GM19395 (cell line): ENCODE results near the gene CCDC157.

Experiments used
- ATAC-seq: cut with Tn5 transposase; IDR thresholded peaks from one replicate; pipeline ENCODE4 v1.9.1; 2021; ENCODE audit warnings: mild to moderate bottlenecking, moderate library complexity; ENCODE audit not compliant: unreplicated experiment

CCDC157 gene

DNA sequence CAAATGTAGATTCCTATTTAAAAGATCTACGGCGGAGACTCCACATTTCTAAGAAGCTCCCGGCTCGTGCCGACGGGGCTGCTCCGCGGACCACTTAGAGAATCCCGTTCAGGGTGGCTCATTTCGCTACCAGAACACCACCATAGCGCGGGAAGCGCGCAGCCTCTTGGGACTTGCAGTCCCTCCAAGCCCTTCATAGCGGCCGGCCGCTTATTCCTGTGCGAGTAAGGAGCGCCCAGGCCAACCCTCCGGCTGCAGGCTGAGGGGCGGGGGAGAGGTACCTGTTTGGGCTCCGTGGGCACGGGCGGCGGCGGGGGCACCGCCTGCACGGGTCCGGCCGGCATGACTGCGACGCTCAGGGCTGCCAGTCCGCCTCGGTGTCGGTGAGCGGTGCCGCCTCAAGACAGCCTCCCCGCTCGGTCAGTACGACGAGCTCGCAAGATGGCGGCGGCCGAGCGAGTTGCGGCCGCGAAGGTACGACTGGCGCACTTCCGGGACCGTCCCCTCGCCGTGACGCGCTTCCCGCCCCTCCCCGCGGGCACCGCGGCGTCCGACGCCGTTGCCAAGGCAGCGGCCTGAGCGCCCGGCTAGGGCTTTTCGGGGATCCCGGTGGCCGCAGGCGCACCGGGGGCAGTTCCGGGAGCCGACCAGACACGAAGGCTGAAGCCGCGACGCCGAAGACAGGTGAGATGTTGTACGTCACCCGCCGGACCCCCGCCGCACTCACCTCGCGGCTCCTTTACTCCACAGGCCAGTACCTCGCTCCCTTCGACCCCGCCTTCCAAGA lies at the start of gene CCDC157, which contains the start of gene SF3A1:
TSS of gene CCDC157 (plus strand) at position 559 of the 787 bp plus-strand sequence. CDS start 8,994 bp downstream, outside the sequence.
TSS of gene SF3A1 (minus strand) at position 446 of the 787 bp plus-strand sequence. CDS start at position 344, 102 bp downstream.
- ATAC-seq = peak; percentile 90

DNA sequence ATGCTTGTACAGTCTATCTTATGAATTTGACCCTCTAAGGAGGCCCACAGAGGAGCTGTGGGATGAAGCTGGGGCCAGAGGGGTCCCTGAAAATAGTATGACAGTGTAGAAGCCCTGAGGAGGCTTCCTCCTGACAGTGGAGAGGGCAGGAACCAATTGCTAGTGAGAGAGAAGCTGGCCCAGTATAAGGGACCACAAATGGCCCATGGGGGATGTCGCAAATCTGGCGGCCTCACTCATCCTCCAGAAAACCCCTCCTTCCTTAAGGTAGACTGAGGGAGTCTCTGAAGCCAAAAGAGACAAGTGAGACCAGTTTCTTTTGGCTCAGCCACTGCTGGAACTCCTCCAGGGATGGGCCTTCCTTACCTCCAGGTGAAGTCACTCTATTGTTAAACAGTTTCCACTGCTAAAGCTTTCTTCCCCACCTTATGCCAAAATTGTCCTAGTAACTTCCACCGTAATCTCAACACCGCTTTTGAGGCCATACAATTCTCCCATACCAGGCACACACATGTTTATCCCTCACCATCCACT lies 49.7 kb upstream of the CCDC157 start:
- no peak for ATAC-seq

- ATAC-seq = no peak
Observed at GRCh38 chr22:30308093-30308492, 48.7 kb upstream of the CCDC157 start.

GRCh38 chr22:30308518-30309230 lies 48.1 kb upstream of the CCDC157 start:
- peak; percentile 45 for ATAC-seq

DNA sequence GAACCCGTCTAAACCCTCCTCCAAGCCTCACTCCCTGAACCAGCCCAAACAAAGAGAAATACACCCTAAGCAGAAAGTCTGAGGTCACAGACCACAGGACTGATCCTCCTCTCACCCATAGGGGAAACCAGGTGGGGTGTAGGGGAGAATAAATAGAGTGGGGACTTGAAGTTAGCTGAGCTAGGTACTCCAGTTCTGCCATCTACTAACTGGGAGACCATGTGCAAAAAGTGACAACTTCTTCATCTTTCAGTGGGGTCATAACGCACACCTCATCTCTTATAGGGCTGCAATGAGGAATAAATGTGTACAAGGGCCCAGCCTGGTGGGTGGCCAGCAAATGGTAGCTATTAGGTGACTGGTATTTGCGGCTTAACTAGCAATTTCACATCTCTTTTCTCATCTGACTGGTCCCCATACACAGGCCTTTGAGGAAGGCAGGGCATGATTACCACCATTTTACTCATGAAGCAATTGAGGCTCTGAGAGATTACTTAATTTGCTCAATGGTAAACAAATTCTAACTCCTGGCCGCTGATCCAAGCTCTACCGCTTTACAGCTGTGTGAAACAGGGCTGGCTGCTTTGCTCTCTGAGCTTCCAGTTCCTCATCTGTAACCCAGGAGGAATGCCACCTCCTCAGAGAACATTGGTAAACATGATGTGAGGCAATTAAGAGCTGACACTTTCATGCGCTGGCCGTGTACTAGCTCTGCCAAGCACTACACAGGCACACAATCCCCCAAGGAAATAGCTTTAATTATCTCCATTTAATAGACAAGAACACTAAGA lies 46.7 kb upstream of the CCDC157 start:
- peak; percentile 59 for ATAC-seq

DNA sequence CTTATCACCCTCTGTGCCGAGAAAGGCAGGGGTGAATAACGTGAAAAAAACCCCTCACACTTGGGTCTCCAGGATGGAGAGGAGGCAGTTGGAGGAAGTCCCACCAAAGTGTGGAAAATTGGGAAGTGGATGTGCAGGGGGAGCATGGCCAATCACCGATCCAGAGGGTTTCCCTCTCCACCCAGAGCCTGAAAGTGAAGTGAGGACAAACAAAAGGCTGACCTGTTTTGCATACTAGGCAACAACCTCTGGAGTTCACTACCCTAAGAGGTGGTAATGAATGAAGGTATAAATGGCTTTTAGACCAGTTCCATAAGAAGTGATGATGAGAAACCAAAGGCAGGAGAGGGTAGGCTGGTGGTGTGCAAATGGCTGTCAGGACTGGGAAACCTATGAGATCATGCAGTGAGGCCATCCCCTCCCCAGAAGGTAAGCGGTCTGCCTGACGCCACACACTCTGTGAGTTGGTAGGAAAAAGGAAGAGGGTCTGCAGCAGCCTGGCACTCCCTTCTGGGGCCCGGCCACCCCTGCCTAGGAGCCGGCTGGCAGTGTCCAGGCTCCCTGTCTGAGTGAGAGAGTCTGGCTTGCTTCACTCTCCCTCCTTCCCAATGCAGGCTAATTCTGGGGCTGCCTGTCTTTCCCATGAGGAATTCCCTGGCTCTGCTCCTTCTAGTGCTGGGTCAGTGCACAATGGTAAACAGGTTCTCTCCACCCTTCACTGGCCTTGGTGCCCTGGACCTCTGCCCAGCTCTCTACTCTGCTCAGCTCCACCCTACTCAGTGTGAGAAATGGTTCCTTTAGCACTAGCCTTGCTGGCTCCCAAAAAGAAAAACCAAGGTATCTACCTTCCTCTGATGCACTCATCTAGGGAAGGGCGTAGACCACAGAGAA lies 45.7 kb upstream of the CCDC157 start:
- no peak for ATAC-seq

GRCh38 chr22:30312053-30312452 lies 44.8 kb upstream of the CCDC157 start:
- no peak for ATAC-seq

DNA sequence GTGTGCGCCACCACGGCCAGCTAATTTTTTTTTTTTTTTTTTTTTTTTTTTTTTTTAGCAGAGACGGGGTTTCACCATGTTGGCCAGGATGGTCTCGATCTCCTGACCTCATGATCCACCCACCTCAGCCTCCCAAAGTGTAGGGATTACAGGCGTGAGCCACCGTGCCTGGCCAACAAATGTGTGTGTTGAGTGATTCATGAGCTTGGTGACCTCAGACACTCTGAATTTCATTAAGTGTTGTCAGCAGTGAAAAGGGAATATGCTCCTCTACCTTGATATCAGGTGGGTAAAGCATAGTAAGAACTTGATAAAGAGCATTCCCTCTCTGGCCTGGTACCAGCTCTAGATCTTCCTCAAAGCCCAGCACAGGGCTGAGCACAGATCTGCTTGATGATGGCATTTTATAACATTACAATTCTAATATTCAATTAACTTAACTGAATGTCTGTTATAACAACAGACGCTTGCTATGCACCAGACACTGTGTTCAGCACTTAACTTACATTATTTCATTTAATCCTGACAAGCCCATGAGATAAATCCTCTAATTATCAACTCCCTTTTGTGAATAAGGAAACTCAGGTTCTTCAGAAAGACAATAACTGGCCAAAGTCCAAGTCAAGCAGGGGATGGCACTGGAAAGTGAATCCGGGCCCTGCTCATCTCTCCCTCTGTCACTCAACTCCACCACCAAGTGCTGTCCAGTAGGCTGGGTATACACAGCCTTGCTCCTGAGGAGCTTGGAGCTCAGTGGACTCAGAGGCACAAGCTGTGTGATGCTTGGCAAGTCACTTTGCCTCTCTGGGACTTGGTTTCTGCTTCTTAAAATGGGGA lies 43.1 kb upstream of the CCDC157 start:
- ATAC-seq = no peak

DNA sequence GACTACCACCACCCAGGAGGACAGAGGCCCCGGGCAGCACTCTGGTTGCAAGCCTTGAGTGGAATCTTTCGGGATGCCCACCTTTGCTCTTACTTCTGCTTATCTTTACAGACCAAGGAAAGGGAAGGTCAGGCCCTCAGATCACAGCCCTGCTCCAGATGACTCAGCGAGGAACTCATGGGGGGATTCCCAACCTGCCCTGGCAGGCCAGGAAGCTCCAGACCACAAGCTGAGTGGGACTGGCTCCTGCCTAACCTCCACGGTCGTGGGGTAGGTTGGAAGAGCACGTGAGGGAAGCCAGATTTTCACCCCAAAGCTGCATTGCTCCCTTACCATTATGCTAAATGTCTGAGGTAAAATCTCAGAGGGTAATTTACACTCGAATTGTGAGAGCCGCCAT lies 41.9 kb upstream of the CCDC157 start:
- no peak for ATAC-seq

GRCh38 chr22:30315962-30316576 lies 40.7 kb upstream of the CCDC157 start:
- no peak for ATAC-seq

DNA sequence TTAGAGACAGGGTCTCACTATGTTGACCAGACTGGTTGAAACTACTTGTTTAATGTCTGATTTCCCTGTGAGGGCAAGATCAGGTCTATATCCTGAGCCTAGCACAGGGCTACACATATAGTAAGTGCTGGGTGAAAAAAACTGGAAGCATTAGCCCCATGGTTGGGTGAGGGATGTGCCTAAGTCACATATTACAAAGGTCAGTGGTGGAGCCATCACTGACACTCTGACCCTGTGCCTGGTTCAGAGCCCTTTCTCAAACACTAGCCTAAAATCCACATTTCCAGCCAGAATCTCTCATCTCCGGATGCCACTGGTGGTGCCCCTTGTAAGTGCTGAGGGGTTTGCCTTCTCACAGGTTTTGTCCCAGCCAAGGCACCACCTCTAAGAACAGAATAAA lies 39.0 kb upstream of the CCDC157 start:
- no peak for ATAC-seq

DNA sequence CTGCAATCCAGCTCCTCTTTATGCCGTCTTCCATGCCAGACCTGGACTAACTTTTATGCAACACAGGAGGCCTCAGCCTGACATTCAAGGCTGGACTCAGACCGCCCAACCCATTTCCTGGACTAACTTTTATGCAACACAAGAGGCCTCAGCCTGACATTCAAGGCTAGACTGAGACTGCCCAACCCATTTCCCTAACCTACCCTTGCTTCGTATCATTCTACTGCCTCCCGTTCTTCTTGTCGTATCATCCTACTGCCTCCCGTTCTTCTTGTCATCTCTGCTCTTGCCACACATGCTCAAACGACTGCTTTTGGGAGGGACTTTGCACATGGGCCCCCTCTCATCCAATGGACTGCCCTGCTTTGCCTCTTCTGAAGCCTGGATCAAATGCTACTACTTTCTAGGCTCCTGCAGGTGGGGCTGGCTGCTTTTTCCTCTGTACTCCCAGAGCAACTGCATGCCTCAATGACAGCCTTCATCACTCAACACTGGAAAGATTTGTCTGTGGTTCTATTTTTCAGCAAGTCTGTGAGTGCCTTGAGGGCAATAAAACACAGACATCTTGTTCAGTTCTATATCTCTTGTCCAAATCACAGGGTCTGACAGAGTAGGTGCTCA lies 37.9 kb upstream of the CCDC157 start:
- no peak for ATAC-seq

- no peak for ATAC-seq
Observed at GRCh38 chr22:30320021-30320556, 36.7 kb upstream of the CCDC157 start.

- ATAC-seq = no peak
Observed at GRCh38 chr22:30321461-30321860, 35.3 kb upstream of the CCDC157 start.

GRCh38 chr22:30323246-30323645 lies 33.6 kb upstream of the CCDC157 start:
- ATAC-seq = no peak

DNA sequence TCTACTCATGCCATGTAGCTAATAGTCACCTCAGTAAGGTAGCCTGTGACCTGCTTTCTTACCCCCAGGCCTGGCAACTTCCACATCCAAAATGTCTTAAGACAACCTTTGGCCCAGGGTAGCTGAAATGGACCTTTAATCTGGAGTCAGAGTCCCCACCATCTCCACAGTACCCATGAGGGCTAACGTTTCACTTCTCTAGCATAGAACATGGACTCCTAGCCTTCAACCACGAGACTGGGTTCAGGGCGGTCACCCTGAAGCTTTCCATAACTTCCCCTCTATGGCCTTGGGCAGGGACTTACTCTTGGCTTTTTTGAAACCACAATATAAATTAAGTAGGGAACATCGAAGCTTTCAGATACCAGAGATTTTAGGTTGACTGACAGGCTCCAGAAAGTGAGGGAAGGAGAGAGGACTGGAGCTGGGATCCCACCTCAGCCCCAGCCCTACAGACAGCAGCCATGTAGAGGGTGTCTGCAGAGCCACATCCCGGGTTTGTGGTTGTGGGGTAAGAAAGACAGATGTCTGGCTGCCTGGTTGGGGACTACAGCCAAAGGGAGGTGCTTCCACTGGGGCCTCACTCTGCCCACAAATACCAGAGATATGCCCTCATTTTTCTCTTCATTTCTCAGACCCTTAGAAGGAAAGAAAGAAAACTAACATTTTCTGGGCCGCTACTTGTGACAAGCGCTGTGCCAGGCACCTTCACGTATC lies 32.6 kb upstream of the CCDC157 start:
- ATAC-seq = no peak

DNA sequence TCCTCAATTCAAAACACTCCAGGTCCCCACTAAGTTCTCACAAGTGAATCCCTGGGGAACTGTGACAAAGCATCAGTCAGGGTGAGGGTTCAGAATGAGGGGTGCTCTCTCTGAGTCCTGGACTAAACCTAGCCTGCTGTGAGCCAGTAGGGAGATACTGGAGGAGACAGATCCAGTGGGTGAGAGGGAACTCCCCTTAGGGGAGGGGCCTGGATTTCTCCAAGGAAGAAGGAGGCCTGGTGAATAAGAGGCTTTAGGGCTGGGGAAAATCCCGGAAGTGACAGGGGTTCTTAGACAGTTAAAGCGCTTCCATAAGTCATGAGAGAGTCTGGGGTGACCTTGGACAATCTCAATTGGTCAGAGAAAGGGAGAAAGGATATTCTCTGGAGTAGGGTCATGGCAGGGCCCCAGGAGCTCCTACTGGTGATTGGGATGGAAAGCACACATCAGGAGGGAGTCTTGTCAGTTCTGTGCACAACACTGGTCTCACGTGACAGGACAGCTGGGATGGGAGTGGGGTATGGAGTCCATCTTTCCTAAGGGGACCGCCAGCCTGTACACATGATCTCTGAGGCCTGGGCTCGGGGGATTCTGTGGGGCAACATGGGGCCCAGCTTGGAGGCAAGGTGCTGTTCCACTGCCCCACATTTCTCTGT lies 31.6 kb upstream of the CCDC157 start:
- ATAC-seq = no peak
